ENCODE measurements around the gene RBM42. TPM values are rescaled to one million over a fixed set of nuclear protein-coding genes. Genes with fewer than 3 reads are reported as not detected.

Gene RBM42
- total RNA-seq, 1 donor from 2014 or later = 52.7 TPM

GRCh38 chr19:35641515-35642151 is 12.8 kb downstream of the RBM42 start, which contains the start of gene ETV2:
Gene ETV2 (plus strand): TSS chr19:35641745. CDS start chr19:35642461, 716 bp downstream.
- Histone ChIP-seq H3K27ac (replicated peaks) (no peak within 1 kb of the TSS), H3K36me3 (peaks cover 19% of the 10 kb centered on the region), H3K4me1 (peaks cover 29% of the 10 kb centered on the region), H3K27me3 (ENCODE audit: low read depth) (no peaks in the 10 kb centered on the region), H3K4me3 (no peak within 1 kb of the TSS), H3K9me3 (replicated peaks) (no peaks in the 10 kb centered on the region)
- no peak for DNase-seq
- TF ChIP-seq CTCF (IDR thresholded peaks at IDR 0.05; ENCODE audit: borderline replicate concordance) = no peak
- intact Hi-C loops (cut with micrococcal nuclease) = no loop called here

- TF ChIP-seq CTCF (IDR thresholded peaks at IDR 0.05; ENCODE audit: borderline replicate concordance) = no peak
- peaks cover 30% of the 10 kb centered on the region for H3K4me1 ChIP-seq
- H3K4me3 ChIP-seq = no peak overlapping the region
- H3K9me3 ChIP-seq (replicated peaks) = no peaks in the 10 kb centered on the region
- H3K36me3 ChIP-seq = peaks cover 12% of the 10 kb centered on the region
- H3K27me3 ChIP-seq (ENCODE audit: low read depth) = no peaks in the 10 kb centered on the region
- intact Hi-C loops (cut with micrococcal nuclease) = no loop called here
- DNase-seq = no peak
- H3K27ac ChIP-seq (replicated peaks) = no peak overlapping the region
These were observed 13.5 kb downstream of the RBM42 start for GRCh38 chr19:35642312-35642711.

- Histone ChIP-seq H3K4me3 (peak overlapping the region; percentile 79), H3K27ac (replicated peaks) (peak overlapping the region; percentile 89), H3K4me1 (peaks cover 35% of the 10 kb centered on the region), H3K9me3 (replicated peaks) (no peaks in the 10 kb centered on the region), H3K36me3 (peaks cover 7% of the 10 kb centered on the region), H3K27me3 (ENCODE audit: low read depth) (no peaks in the 10 kb centered on the region)
- no peak for TF ChIP-seq CTCF (IDR thresholded peaks at IDR 0.05; ENCODE audit: borderline replicate concordance)
- intact Hi-C loops (cut with micrococcal nuclease) = no loop called here
- no peak for DNase-seq
These were observed 14.0 kb downstream of the RBM42 start for GRCh38 chr19:35642798-35643254.

GRCh38 chr19:35643255-35644205 is 14.7 kb downstream of the RBM42 start:
- Histone ChIP-seq H3K27ac (replicated peaks) (peak overlapping the region; percentile 89), H3K27me3 (ENCODE audit: low read depth) (no peaks in the 10 kb centered on the region), H3K9me3 (replicated peaks) (no peaks in the 10 kb centered on the region), H3K4me3 (peak overlapping the region; percentile 79), H3K4me1 (peaks cover 40% of the 10 kb centered on the region), H3K36me3 (no peaks in the 10 kb centered on the region)
- DNase-seq = peak; percentile 81
- no peak for TF ChIP-seq CTCF (IDR thresholded peaks at IDR 0.05; ENCODE audit: borderline replicate concordance)
- intact Hi-C loops (cut with micrococcal nuclease) = no loop called here

- no peak for TF ChIP-seq CTCF (IDR thresholded peaks at IDR 0.05; ENCODE audit: borderline replicate concordance)
- Histone ChIP-seq H3K27me3 (ENCODE audit: low read depth) (no peaks in the 10 kb centered on the region), H3K4me1 (peaks cover 49% of the 10 kb centered on the region), H3K27ac (replicated peaks) (peak overlapping the region; percentile 89), H3K36me3 (no peaks in the 10 kb centered on the region), H3K9me3 (replicated peaks) (no peaks in the 10 kb centered on the region), H3K4me3 (peak overlapping the region; percentile 79)
- DNase-seq = peak; percentile 96
- intact Hi-C loops (cut with micrococcal nuclease) = no loop called here
These were observed 15.6 kb downstream of the RBM42 start for GRCh38 chr19:35644206-35644986.
